ENCODE data around the gene CASQ2.
"Not testable (repeated sequence)": the region's sequence is repeated elsewhere in the genome, so short reads cannot be mapped to it uniquely, and the experiment has no call there.

Gene CASQ2

GRCh38 chr1:115782571-115783281 is 14.2 kb upstream of the CASQ2 start:
- H3K4me3 ChIP-seq (ENCODE audit: low read depth, low read length): no peak overlapping the region
- no peak for TF ChIP-seq CTCF (IDR thresholded peaks at IDR 0.05; ENCODE audit: insufficient read depth, low read depth, low read length, missing control alignments)
- DNase-seq (ENCODE audit: low read depth): peak; percentile 12

- TF ChIP-seq CTCF (IDR thresholded peaks at IDR 0.05; ENCODE audit: insufficient read depth, low read depth, low read length, missing control alignments): no peak
- no peak for DNase-seq (ENCODE audit: low read depth)
- H3K4me3 ChIP-seq (ENCODE audit: low read depth, low read length): no peak overlapping the region
Observed at GRCh38 chr1:115781851-115782250, 13.3 kb upstream of the CASQ2 start.

GRCh38 chr1:115781343-115781742 is 12.8 kb upstream of the CASQ2 start:
- TF ChIP-seq CTCF (IDR thresholded peaks at IDR 0.05; ENCODE audit: insufficient read depth, low read depth, low read length, missing control alignments): no peak
- no peak for DNase-seq (ENCODE audit: low read depth)
- no peak overlapping the region for H3K4me3 ChIP-seq (ENCODE audit: low read depth, low read length)

DNA sequence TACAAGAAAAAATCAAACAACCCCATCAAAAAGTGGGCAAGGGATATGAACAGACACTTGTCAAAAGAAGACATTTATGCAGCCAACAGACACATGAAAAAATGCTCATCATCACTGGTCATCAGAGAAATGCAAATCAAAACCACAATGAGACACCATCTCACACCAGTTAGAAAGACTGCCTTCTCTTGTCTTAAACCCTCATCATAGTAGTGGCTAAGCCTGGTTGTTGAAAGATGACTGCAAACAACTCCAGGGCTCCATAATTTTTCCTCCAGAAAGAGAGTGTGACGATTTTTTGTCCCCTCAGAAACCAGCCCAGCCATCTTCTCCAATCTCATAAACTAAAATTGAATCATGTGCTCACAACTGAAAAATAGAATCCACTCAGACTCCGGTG is 12.1 kb upstream of the CASQ2 start:
- not testable (repeated sequence) for DNase-seq (ENCODE audit: low read depth); H3K4me3 ChIP-seq (ENCODE audit: low read depth, low read length)

GRCh38 chr1:115779075-115779474 is 10.6 kb upstream of the CASQ2 start:
- DNase-seq (ENCODE audit: low read depth): not testable (repeated sequence)

GRCh38 chr1:115771847-115772457 is 3.4 kb upstream of the CASQ2 start:
- TF ChIP-seq CTCF (IDR thresholded peaks at IDR 0.05; ENCODE audit: insufficient read depth, low read depth, low read length, missing control alignments): peak; percentile 72
- peak; percentile 81 for DNase-seq (ENCODE audit: low read depth)

More at GRCh38 chr1:115779075-115779474, 10.6 kb upstream of the CASQ2 start:
- H3K4me3 ChIP-seq (ENCODE audit: low read depth, low read length): not testable (repeated sequence)

GRCh38 chr1:115771094-115771846 is 2.8 kb upstream of the CASQ2 start:
- no peak for DNase-seq (ENCODE audit: low read depth)
- no peak for TF ChIP-seq CTCF (IDR thresholded peaks at IDR 0.05; ENCODE audit: insufficient read depth, low read depth, low read length, missing control alignments)
- H3K4me3 ChIP-seq (ENCODE audit: low read depth, low read length): no peak overlapping the region

More at GRCh38 chr1:115771847-115772457, 3.4 kb upstream of the CASQ2 start:
- no peak overlapping the region for H3K4me3 ChIP-seq (ENCODE audit: low read depth, low read length)
